Stimulated activated CD8-positive, alpha-beta memory T cell treated with anti-CD3 and anti-CD28 coated beads, Interleukin-2, amount 100 ng/mL, for 1 hour (primary cell): ENCODE results near the gene ADCY9.

ENCODE experiments used
- DNase-seq, 2 donors: peaks; one replicate each; pipeline ENCODE4 v3.0.0-alpha.2; 2020; ENCODE audit warnings: low read depth in 2 of 2

ADCY9 gene

GRCh38 chr16:4032768-4033167 is 83.5 kb downstream of the ADCY9 start:
- DNase-seq, result no peak

- DNase-seq, result no peak
Observed at GRCh38 chr16:4028144-4028543, 88.1 kb downstream of the ADCY9 start.

GRCh38 chr16:4026854-4027253 is 89.4 kb downstream of the ADCY9 start:
- DNase-seq, result no peak

- no peak for DNase-seq
Observed at GRCh38 chr16:4025428-4025827, 90.8 kb downstream of the ADCY9 start.

GRCh38 chr16:4021916-4022315 is 94.3 kb downstream of the ADCY9 start:
- no peak for DNase-seq

GRCh38 chr16:4021070-4021779 is 95.0 kb downstream of the ADCY9 start:
- DNase-seq, result no peak

GRCh38 chr16:4019371-4019791 is 96.9 kb downstream of the ADCY9 start:
- no peak for DNase-seq

- DNase-seq, result no peak
Observed at GRCh38 chr16:4018391-4018790, 97.9 kb downstream of the ADCY9 start.

- no peak for DNase-seq
Observed at GRCh38 chr16:4017807-4018206, 98.4 kb downstream of the ADCY9 start.

GRCh38 chr16:4016658-4017057 is 99.6 kb downstream of the ADCY9 start:
- no peak for DNase-seq

GRCh38 chr16:4016005-4016352 is 100.3 kb downstream of the ADCY9 start:
- no peak for DNase-seq

GRCh38 chr16:4015275-4016004 is 100.8 kb downstream of the ADCY9 start:
- no peak for DNase-seq

GRCh38 chr16:4011940-4012629 is 104.2 kb downstream of the ADCY9 start:
- no peak for DNase-seq

GRCh38 chr16:4011225-4011939 is 104.9 kb downstream of the ADCY9 start:
- DNase-seq, result no peak

GRCh38 chr16:4010225-4011158 is 105.8 kb downstream of the ADCY9 start:
- DNase-seq, result no peak

- no peak for DNase-seq
Observed at GRCh38 chr16:4009177-4009576, 107.1 kb downstream of the ADCY9 start.

- DNase-seq, result no peak
Observed at GRCh38 chr16:4008116-4008515, 108.1 kb downstream of the ADCY9 start.

- no peak for DNase-seq
Observed at GRCh38 chr16:4006397-4006999, 109.7 kb downstream of the ADCY9 start.

GRCh38 chr16:4005731-4006130 is 110.5 kb downstream of the ADCY9 start:
- DNase-seq, result no peak

GRCh38 chr16:4005281-4005680 is 111.0 kb downstream of the ADCY9 start:
- no peak for DNase-seq

- DNase-seq, result no peak
Observed at GRCh38 chr16:4004206-4004605, 112.0 kb downstream of the ADCY9 start.
